A549 treated with Mapracorat at 1 μM for 4 hours (cell line): ENCODE results near the gene NUDT10. TPM values are rescaled to one million over a fixed set of nuclear protein-coding genes. Genes with fewer than 3 reads are reported as not detected.

ENCODE experiments used
- total RNA-seq: library from RNA; stranded (reverse); fragments of 200-300 nt; extraction: Qiagen RNA extraction; gene quantifications from 5 replicates; pipeline ENCODE4 v1.2.3, GENCODE V29; 2022

The NUDT10 gene
- 0.53 to 1.1 TPM (median 0.82 TPM) in 5 replicates for total RNA-seq

DNA sequence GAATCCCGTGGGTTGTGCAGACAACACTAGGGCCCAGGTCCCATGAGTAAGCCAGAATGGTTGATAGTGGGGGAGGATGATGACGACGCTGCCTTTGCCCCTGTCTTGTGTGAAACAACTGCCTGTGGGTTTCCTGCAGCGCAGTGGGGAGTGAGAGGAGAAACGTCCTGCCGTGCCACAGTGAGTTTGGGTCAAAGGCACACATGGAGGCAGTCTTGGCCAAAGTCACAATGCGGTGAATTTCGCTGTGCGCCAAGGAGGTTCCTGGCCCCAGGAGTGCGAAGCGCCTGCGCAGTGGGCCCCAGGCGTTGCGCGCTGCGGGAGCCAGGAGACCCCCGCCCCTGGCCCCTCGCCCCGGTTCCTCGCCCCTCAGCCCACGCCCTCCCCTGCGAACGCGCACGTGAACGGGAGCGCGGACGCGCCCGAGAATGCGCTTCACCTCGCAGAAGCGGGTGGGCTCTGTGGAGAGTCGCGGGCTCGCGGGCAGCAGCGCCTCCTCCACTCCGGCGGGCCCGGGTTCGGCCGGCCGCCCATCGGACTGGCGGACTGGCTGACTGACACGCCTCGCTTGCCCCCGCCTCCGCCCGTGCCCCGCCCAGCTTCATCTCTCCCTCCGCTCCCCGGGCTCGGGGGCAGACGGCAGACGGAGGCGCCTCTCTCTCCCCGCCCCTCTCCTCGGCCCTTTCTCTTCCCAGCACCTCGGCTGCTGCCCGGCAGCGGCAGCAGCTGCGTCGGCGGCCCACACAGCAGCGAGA is at the start of gene NUDT10:
TSS of gene NUDT10 (plus strand) at position 635 of the 755 bp plus-strand sequence. CDS start 144 bp downstream, outside the sequence.

Other genes starting within 250 kb of the NUDT10 start
- gene NUDT11, start 163.8 kb downstream of the NUDT10 start, total RNA-seq: 2.2 to 3.5 TPM (median 2.6 TPM) in 5 replicates